ENCODE measurements around the gene SIMC1.
"Not testable (repeated sequence)": the region's sequence is repeated elsewhere in the genome, so short reads cannot be mapped to it uniquely, and the experiment has no call there.

SIMC1 gene

DNA sequence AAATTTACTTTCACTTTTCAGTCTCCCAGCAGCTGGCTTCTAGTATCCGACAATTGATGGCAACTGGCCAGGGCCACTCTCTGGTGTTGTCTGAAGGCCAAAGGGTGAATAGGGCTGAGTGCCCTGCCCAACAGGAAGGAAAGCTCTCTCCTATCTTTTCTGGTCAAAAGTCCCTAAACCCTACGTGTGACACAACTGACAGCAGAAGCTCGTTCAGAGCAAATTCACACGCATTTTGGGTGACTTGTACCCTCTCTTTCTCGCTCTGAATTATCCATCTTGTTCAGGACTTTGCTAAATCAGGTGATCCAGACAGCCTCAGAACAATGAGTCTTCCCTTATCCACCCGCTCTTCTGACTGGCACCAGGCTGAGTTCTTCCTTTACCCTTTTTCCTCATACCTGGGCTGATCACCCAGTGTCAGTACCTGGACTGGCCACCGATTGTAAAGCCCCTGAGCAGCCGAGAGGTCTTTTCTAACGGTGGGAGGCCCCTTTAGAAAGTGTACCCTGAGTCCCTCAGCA lies 21.8 kb upstream of the SIMC1 start:
- H3K4me3 ChIP-seq (ENCODE audit: low read length); H3K27me3 ChIP-seq (ENCODE audit: control insufficient read depth, insufficient read depth, low read length); DNase-seq (ENCODE audit: low read depth, low spot score); H3K36me3 ChIP-seq (ENCODE audit: control insufficient read depth, insufficient read depth, low read length); H3K27ac ChIP-seq (ENCODE audit: low read length); H3K9me3 ChIP-seq (ENCODE audit: control insufficient read depth, insufficient read depth, low read length); H3K4me1 ChIP-seq (ENCODE audit: control insufficient read depth, insufficient read depth, low read length): not testable (repeated sequence)
- WGBS (ENCODE audit: insufficient coverage, insufficient read length), result no CpG with 5 or more reads among the region's 9 CpGs

DNA sequence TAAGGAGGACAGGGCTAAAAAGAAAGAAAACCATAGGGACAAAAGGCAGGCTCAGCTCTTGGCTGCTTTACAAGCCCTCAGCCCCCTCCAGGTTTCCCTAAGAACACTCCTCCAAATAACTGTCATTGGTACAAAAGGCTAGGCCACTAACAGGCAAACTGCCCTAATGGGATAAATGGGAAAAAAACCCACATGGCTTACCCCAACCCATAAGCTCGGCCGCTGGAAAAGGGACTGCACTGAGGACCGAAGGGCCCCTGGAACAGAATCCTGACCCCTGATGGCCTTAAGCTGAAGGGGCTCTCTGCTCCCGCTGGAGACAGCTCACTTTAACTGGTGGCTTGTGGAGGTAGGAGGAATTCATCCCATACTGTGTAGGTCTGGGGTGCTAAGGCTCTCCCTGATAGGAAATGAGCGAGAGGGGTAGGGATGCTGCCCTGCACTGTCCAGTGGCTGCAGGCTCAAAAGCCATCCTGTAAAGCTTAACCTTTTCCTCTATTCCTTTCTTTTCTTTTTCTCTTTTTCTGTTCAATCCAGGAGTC lies 21.0 kb upstream of the SIMC1 start:
- not testable (repeated sequence) for H3K27me3 ChIP-seq (ENCODE audit: control insufficient read depth, insufficient read depth, low read length); H3K36me3 ChIP-seq (ENCODE audit: control insufficient read depth, insufficient read depth, low read length); H3K4me3 ChIP-seq (ENCODE audit: low read length); H3K27ac ChIP-seq (ENCODE audit: low read length); H3K4me1 ChIP-seq (ENCODE audit: control insufficient read depth, insufficient read depth, low read length); DNase-seq (ENCODE audit: low read depth, low spot score); H3K9me3 ChIP-seq (ENCODE audit: control insufficient read depth, insufficient read depth, low read length)
- WGBS (ENCODE audit: insufficient coverage, insufficient read length), result no CpG with 5 or more reads among the region's 5 CpGs

DNA sequence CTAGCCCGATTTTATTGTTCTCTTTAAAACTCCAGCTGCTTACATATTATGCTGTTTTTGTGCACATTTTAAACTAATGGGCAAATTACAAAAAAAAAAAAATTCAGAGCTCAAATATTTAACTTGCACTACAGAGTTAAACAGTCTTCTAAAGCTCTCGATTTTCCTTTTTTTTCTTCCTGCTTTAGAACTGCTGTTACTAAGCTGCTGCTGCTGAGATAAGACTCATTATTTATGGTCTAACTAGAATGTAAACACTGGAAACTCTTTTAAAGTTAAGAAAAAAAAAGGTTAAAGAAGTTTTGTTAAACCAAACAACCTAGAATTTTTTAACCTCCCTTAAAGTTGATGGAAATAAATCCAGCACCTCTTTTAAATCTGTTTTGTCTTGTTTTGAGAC lies 20.5 kb upstream of the SIMC1 start:
- H3K4me3 ChIP-seq (ENCODE audit: low read length); H3K9me3 ChIP-seq (ENCODE audit: control insufficient read depth, insufficient read depth, low read length); H3K27ac ChIP-seq (ENCODE audit: low read length); DNase-seq (ENCODE audit: low read depth, low spot score); H3K27me3 ChIP-seq (ENCODE audit: control insufficient read depth, insufficient read depth, low read length); H3K36me3 ChIP-seq (ENCODE audit: control insufficient read depth, insufficient read depth, low read length); H3K4me1 ChIP-seq (ENCODE audit: control insufficient read depth, insufficient read depth, low read length): not testable (repeated sequence)
- no CpG with 5 or more reads among the region's 2 CpGs for WGBS (ENCODE audit: insufficient coverage, insufficient read length)

DNA sequence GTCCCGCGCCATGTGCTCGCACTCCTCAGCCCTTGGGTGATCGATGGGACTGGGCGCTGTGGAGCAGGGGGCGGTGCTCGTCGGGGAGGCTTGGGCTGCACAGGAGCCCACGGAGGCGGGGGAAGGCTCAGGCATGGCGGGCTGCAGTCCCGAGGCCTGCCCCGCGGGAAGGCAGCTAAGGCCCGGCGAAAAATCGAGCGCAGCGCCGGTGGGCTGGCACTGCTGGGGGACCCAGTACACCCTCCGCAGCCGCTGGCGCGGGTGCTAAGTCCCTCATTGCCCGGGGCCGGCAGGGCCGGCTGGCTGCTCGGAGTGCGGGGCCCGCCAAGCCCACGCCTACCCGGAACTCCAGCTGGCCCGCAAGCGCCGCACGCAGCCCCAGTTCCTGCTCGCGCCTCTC lies 16.2 kb upstream of the SIMC1 start:
- H3K27ac ChIP-seq (ENCODE audit: low read length); H3K4me3 ChIP-seq (ENCODE audit: low read length); H3K9me3 ChIP-seq (ENCODE audit: control insufficient read depth, insufficient read depth, low read length); H3K4me1 ChIP-seq (ENCODE audit: control insufficient read depth, insufficient read depth, low read length); H3K36me3 ChIP-seq (ENCODE audit: control insufficient read depth, insufficient read depth, low read length); DNase-seq (ENCODE audit: low read depth, low spot score); H3K27me3 ChIP-seq (ENCODE audit: control insufficient read depth, insufficient read depth, low read length): not testable (repeated sequence)
- no CpG with 5 or more reads among the region's 38 CpGs for WGBS (ENCODE audit: insufficient coverage, insufficient read length)

DNA sequence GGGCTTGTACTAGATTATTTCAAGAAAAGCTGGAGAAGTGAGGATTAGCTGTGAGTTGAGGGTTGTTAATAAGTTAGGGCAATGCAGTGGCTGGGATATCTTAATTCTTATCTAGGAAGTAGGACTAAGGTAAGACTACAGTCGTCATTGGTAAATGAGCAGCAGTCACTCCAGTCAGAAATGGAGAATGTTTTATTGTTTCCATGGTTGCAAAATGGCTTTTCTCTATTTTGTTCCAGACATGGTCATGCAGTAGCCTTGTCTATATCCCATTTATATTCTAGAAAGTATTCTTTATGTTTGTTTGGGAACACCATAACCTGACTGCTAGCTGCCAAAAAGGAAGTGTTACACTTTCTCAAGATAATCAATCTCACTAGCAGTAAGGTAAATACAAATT lies 9.9 kb upstream of the SIMC1 start:
- H3K9me3 ChIP-seq (ENCODE audit: control insufficient read depth, insufficient read depth, low read length); H3K27ac ChIP-seq (ENCODE audit: low read length); H3K4me3 ChIP-seq (ENCODE audit: low read length); H3K36me3 ChIP-seq (ENCODE audit: control insufficient read depth, insufficient read depth, low read length); DNase-seq (ENCODE audit: low read depth, low spot score); H3K4me1 ChIP-seq (ENCODE audit: control insufficient read depth, insufficient read depth, low read length); H3K27me3 ChIP-seq (ENCODE audit: control insufficient read depth, insufficient read depth, low read length): not testable (repeated sequence)
- WGBS (ENCODE audit: insufficient coverage, insufficient read length), result no CpG with 5 or more reads among the region's 1 CpG

DNA sequence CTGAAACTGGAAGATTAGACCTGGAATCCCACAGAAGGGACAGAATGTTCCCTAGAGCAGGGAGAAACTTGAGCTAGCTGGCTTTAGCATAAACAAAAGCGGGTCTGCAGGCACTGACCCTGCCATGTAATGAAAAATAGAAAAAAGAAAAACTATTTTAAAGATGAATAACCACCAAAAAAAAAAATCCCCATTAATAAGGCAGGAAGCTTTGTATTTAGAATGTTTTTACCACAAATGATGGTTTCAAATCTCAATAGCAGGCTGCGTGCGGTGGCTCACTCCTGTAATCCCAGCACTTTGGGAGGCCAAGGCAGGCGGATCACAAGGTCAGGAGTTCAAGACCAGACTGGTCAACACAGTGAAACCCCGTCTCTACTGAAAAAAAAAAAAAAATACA lies 5.0 kb upstream of the SIMC1 start:
- not testable (repeated sequence) for H3K27ac ChIP-seq (ENCODE audit: low read length); H3K4me3 ChIP-seq (ENCODE audit: low read length); DNase-seq (ENCODE audit: low read depth, low spot score); H3K9me3 ChIP-seq (ENCODE audit: control insufficient read depth, insufficient read depth, low read length); H3K27me3 ChIP-seq (ENCODE audit: control insufficient read depth, insufficient read depth, low read length); H3K4me1 ChIP-seq (ENCODE audit: control insufficient read depth, insufficient read depth, low read length); H3K36me3 ChIP-seq (ENCODE audit: control insufficient read depth, insufficient read depth, low read length)
- WGBS (ENCODE audit: insufficient coverage, insufficient read length), result no CpG with 5 or more reads among the region's 5 CpGs

DNA sequence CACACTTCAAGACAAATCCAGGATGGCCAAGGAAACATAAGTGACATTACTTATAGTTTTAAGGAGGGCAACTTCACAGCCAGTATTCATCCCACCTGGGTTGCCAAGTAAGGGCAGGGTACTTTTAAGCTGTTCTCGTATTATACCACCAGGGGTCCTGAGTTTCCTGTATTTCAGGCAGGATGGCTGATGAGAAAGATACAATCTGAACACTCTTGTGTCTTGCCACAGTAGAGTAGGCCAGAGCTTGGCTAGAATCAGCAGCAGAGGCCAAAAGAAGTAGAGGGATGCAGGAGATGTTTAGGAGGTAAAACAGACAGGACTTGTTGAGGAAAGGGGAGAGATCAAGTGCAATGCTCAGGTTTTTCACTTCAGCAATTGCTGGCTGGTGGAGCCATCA lies 3.1 kb upstream of the SIMC1 start:
- H3K36me3 ChIP-seq (ENCODE audit: control insufficient read depth, insufficient read depth, low read length); H3K4me3 ChIP-seq (ENCODE audit: low read length); H3K4me1 ChIP-seq (ENCODE audit: control insufficient read depth, insufficient read depth, low read length); H3K27me3 ChIP-seq (ENCODE audit: control insufficient read depth, insufficient read depth, low read length); DNase-seq (ENCODE audit: low read depth, low spot score); H3K9me3 ChIP-seq (ENCODE audit: control insufficient read depth, insufficient read depth, low read length); H3K27ac ChIP-seq (ENCODE audit: low read length): not testable (repeated sequence)
- WGBS (ENCODE audit: insufficient coverage, insufficient read length), result no CpG with 5 or more reads among the region's 1 CpG

DNA sequence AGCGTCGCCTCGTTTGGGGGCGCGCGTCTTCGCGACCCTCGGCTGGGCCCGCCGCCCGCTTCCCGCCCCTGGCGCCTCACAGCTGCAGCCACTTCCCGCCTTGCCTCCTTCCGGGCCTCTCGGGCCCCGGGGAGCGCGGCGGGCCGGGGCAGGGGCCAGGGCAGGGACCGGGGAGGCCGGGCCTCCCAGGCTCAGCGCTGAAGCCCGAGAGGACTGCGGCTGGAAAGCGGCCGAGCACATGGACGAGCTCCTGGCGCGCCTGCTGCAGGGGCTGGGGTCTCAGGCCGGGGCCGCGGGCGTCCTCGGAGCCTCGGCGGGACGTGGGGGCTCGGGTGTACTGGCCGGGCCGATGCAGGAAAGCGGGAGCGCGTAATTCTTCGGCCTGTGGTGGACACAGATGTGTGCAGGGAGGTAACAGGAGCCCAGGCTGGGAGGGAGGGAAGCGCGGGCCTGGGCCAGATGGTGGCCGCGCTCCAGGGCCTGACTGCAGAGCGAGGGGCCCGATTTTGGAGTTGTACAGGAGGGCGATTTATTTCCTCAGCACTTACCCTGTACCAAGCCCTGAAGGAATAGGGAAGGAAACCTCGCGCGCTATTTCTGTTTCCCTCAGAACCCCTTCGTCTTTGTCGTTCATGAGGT lies 540 bp downstream of the SIMC1 start:
- not testable (repeated sequence) for H3K9me3 ChIP-seq (ENCODE audit: control insufficient read depth, insufficient read depth, low read length); H3K4me1 ChIP-seq (ENCODE audit: control insufficient read depth, insufficient read depth, low read length); H3K36me3 ChIP-seq (ENCODE audit: control insufficient read depth, insufficient read depth, low read length); DNase-seq (ENCODE audit: low read depth, low spot score); H3K4me3 ChIP-seq (ENCODE audit: low read length); H3K27ac ChIP-seq (ENCODE audit: low read length); H3K27me3 ChIP-seq (ENCODE audit: control insufficient read depth, insufficient read depth, low read length)
- WGBS (ENCODE audit: insufficient coverage, insufficient read length), result no CpG with 5 or more reads among the region's 59 CpGs

DNA sequence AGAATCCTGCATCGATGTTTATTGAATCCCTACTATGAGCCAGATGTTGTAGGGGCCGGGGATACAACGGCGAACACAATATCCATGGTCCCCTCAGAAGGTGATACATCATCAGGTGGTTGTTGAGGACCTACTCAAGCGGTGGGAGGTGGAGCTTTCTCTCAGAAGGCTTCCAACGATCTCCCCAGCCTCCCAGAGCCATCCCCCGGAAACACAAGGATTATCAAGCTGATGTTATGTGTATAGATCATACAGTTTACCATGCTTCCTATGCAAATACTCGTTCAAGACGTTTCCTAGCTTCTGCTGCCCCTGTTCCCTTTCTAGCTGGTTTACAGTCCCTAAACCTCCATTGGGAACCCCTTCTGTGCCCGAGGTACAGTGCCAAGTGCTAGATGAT lies 1.1 kb downstream of the SIMC1 start:
- H3K4me3 ChIP-seq (ENCODE audit: low read length); DNase-seq (ENCODE audit: low read depth, low spot score); H3K27me3 ChIP-seq (ENCODE audit: control insufficient read depth, insufficient read depth, low read length); H3K36me3 ChIP-seq (ENCODE audit: control insufficient read depth, insufficient read depth, low read length); H3K9me3 ChIP-seq (ENCODE audit: control insufficient read depth, insufficient read depth, low read length); H3K27ac ChIP-seq (ENCODE audit: low read length); H3K4me1 ChIP-seq (ENCODE audit: control insufficient read depth, insufficient read depth, low read length): not testable (repeated sequence)
- no CpG with 5 or more reads among the region's 10 CpGs for WGBS (ENCODE audit: insufficient coverage, insufficient read length)

DNA sequence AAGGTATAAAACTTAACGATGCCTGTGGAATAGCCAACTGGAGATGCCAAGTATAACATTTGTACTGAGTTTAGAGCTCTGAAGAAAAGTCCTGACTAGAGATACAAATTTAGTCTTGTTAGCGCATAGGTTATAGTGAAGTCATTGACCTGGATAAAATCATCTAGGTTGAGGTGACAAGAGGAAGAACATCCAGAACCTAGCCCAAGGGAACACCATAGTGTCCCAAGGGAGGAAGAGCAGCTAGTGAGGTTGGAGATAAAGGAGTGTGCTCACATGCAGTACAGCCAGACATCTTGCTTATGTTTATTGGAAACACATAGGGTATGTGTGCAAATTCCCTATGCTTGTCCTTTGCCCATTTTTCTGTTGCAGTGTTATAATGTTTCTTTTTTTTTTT lies 6.1 kb downstream of the SIMC1 start:
- not testable (repeated sequence) for DNase-seq (ENCODE audit: low read depth, low spot score); H3K9me3 ChIP-seq (ENCODE audit: control insufficient read depth, insufficient read depth, low read length); H3K4me3 ChIP-seq (ENCODE audit: low read length); H3K4me1 ChIP-seq (ENCODE audit: control insufficient read depth, insufficient read depth, low read length); H3K36me3 ChIP-seq (ENCODE audit: control insufficient read depth, insufficient read depth, low read length); H3K27me3 ChIP-seq (ENCODE audit: control insufficient read depth, insufficient read depth, low read length); H3K27ac ChIP-seq (ENCODE audit: low read length)
- no CpG with 5 or more reads among the region's 2 CpGs for WGBS (ENCODE audit: insufficient coverage, insufficient read length)

DNA sequence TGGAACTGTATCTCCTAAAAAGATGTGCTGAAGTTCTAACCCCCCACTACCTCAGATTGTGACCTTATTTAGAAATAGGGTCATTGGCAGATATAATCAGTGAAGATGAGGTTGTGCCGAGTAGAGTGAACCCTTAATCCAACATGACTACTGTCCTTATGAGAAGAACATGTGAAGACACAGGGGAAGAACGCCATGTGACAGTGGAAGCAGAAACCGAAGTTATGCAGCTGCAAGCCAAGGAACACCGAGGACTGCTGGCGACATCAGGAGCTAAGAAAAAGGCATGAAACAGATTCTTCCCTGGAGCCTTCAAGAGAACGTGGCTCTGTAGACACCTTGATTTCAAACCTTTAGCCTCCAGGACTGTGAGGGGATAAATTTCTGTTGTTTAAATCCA lies 6.8 kb downstream of the SIMC1 start:
- no CpG with 5 or more reads among the region's 6 CpGs for WGBS (ENCODE audit: insufficient coverage, insufficient read length)
- not testable (repeated sequence) for H3K27ac ChIP-seq (ENCODE audit: low read length); H3K9me3 ChIP-seq (ENCODE audit: control insufficient read depth, insufficient read depth, low read length); DNase-seq (ENCODE audit: low read depth, low spot score); H3K36me3 ChIP-seq (ENCODE audit: control insufficient read depth, insufficient read depth, low read length); H3K27me3 ChIP-seq (ENCODE audit: control insufficient read depth, insufficient read depth, low read length); H3K4me1 ChIP-seq (ENCODE audit: control insufficient read depth, insufficient read depth, low read length); H3K4me3 ChIP-seq (ENCODE audit: low read length)
